Astrocyte (in vitro differentiated cells and primary cell): ENCODE data around the gene HNRNPA2B1. TPM values are rescaled to one million over a fixed set of nuclear protein-coding genes. Genes with fewer than 3 reads are reported as not detected.

ENCODE experiments used
- DNase-seq: peaks from one replicate; pipeline ENCODE4 v3.0.0-alpha.2; 2010; ENCODE audit warnings: low read depth
- FAIRE-seq: peaks from 2 replicates; lab custom pipeline; 2011; peaks lifted over from hg19 to GRCh38; lab: Jason Lieb, UNC
- H2AFZ ChIP-seq: 2 replicates; pipeline ENCODE4 v1.6.0; 2012; ENCODE audit warnings: low read depth, low read length, inconsistent platforms
- H3K27ac ChIP-seq: 2 replicates; pipeline ENCODE4 v1.5.1; 2011; ENCODE audit warnings: low read depth, low read length, inconsistent platforms
- H3K27me3 ChIP-seq: 2 replicates; pipeline ENCODE4 v1.6.0; 2011; ENCODE audit warnings: low read length, inconsistent platforms; ENCODE audit not compliant: insufficient read depth
- H3K36me3 ChIP-seq: 2 replicates; pipeline ENCODE4 v1.5.1; 2011; ENCODE audit warnings: low read length, inconsistent platforms; ENCODE audit not compliant: insufficient read depth
- H3K4me1 ChIP-seq: 2 replicates; pipeline ENCODE4 v1.5.1; 2011; ENCODE audit warnings: low read length, inconsistent platforms; ENCODE audit not compliant: insufficient read depth
- H3K4me2 ChIP-seq: 2 replicates; pipeline ENCODE4 v1.6.0; 2012; ENCODE audit warnings: low read length, inconsistent platforms
- H3K4me3 ChIP-seq: 2 replicates; pipeline ENCODE4 v1.5.1; 2011; ENCODE audit warnings: low read depth, mild to moderate bottlenecking, low read length, inconsistent platforms; ENCODE audit not compliant: insufficient read depth
- H3K79me2 ChIP-seq: 2 replicates; pipeline ENCODE4 v1.6.0; 2012; ENCODE audit warnings: mild to moderate bottlenecking, low read length, inconsistent platforms; ENCODE audit not compliant: insufficient read depth
- H3K9ac ChIP-seq: 2 replicates; pipeline ENCODE4 v1.6.0; 2012; ENCODE audit warnings: mild to moderate bottlenecking, low read length, inconsistent platforms
- H3K9me3 ChIP-seq: 2 replicates; pipeline ENCODE4 v1.5.1; 2012; ENCODE audit warnings: low read depth, mild to moderate bottlenecking, low read length, inconsistent platforms; ENCODE audit not compliant: insufficient read depth
- H4K20me1 ChIP-seq: 2 replicates; pipeline ENCODE4 v1.6.0; 2012; ENCODE audit warnings: low read length, inconsistent platforms; ENCODE audit not compliant: insufficient read depth
- H3K27ac Mint-ChIP-seq: one replicate; pipeline ENCODE4 v1.8.0; 2021; ENCODE audit warnings: mild to moderate bottlenecking, mixed read lengths; ENCODE audit not compliant: unreplicated experiment
- H3K27me3 Mint-ChIP-seq: one replicate; pipeline ENCODE4 v1.8.0; 2021; ENCODE audit warnings: low read depth, mixed read lengths; ENCODE audit not compliant: unreplicated experiment
- H3K36me3 Mint-ChIP-seq: one replicate; pipeline ENCODE4 v1.8.0; 2021; ENCODE audit warnings: low read depth, mixed read lengths; ENCODE audit not compliant: unreplicated experiment
- H3K4me1 Mint-ChIP-seq: one replicate; pipeline ENCODE4 v1.8.0; 2021; ENCODE audit warnings: low read depth, mixed read lengths; ENCODE audit not compliant: unreplicated experiment
- H3K4me3 Mint-ChIP-seq: one replicate; pipeline ENCODE4 v1.8.0; 2021; ENCODE audit warnings: mild to moderate bottlenecking, moderate library complexity, mixed read lengths; ENCODE audit not compliant: unreplicated experiment
- H3K9me3 Mint-ChIP-seq: one replicate; pipeline ENCODE4 v1.8.0; 2021; ENCODE audit warnings: mild to moderate bottlenecking, mixed read lengths; ENCODE audit not compliant: unreplicated experiment
- CTCF ChIP-seq: IDR thresholded peaks from 2 replicates; pipeline ENCODE4 v1.5.1; 2011; ENCODE audit warnings: low read depth, mild to moderate bottlenecking, inconsistent platforms, low read length, moderate library complexity; ENCODE audit not compliant: insufficient read depth
- EZH2 ChIP-seq: IDR thresholded peaks from 2 replicates; pipeline ENCODE4 v1.6.1; 2012; ENCODE audit warnings: mild to moderate bottlenecking, low read length, inconsistent platforms; ENCODE audit not compliant: insufficient read depth
- total RNA-seq: library from RNA; stranded (reverse); gene quantifications from 2 replicates; pipeline ENCODE4 v1.2.1, GENCODE V29; 2021

Gene HNRNPA2B1
- total RNA-seq, 1 donor from 2014 or later, result 415 TPM

GRCh38 chr7:26202019-26202990 is 1.8 kb upstream of the HNRNPA2B1 start:
- H3K4me3 Mint-ChIP-seq, result peak overlapping the region; percentile 94
- H3K36me3 ChIP-seq, result peaks cover 8% of the 10 kb centered on the region
- H3K79me2 ChIP-seq, result peaks cover 90% of the 10 kb centered on the region
- DNase-seq (peak; percentile 31), FAIRE-seq (no peak)
- no peak overlapping the region for H2AFZ ChIP-seq
- peak overlapping the region; percentile 85 for H3K4me2 ChIP-seq
- H3K27me3 ChIP-seq, result no peaks in the 10 kb centered on the region
- H3K4me3 ChIP-seq, result peak overlapping the region; percentile 87
- H3K27ac ChIP-seq, result peak overlapping the region; percentile 94
- H4K20me1 ChIP-seq, result peaks cover 80% of the 10 kb centered on the region
- no peaks in the 10 kb centered on the region for H3K9me3 ChIP-seq
- H3K4me1 ChIP-seq, result peaks cover 17% of the 10 kb centered on the region
- H3K4me1 Mint-ChIP-seq, result peaks cover 18% of the 10 kb centered on the region
- peak overlapping the region; percentile 94 for H3K27ac Mint-ChIP-seq
- peaks cover 2% of the 10 kb centered on the region for H3K9me3 Mint-ChIP-seq
- H3K9ac ChIP-seq, result peak overlapping the region; percentile 91
- peaks cover 22% of the 10 kb centered on the region for H3K36me3 Mint-ChIP-seq
- TF ChIP-seq CTCF (no peak), EZH2 (no peak)
- no peaks in the 10 kb centered on the region for H3K27me3 Mint-ChIP-seq

- Histone ChIP-seq H3K9me3 (no peaks in the 10 kb centered on the region), H2AFZ (peak within 1 kb of the TSS; percentile 63), H3K9ac (peak within 1 kb of the TSS; percentile 100), H3K4me1 (peaks cover 26% of the 10 kb centered on the region), H3K27me3 (no peaks in the 10 kb centered on the region), H3K36me3 (peaks cover 11% of the 10 kb centered on the region), H4K20me1 (peaks cover 81% of the 10 kb centered on the region), H3K4me2 (peak within 1 kb of the TSS; percentile 85), H3K27ac (peak within 1 kb of the TSS; percentile 98), H3K79me2 (peaks cover 90% of the 10 kb centered on the region), H3K4me3 (peak within 1 kb of the TSS; percentile 100)
- Mint-ChIP-seq H3K36me3 (peaks cover 28% of the 10 kb centered on the region), H3K27me3 (no peaks in the 10 kb centered on the region), H3K4me1 (peaks cover 17% of the 10 kb centered on the region), H3K27ac (peak within 1 kb of the TSS; percentile 100), H3K9me3 (peaks cover 2% of the 10 kb centered on the region), H3K4me3 (peak within 1 kb of the TSS; percentile 100)
- FAIRE-seq (no peak), DNase-seq (peak; percentile 41)
- TF ChIP-seq CTCF, result no peak
- no peak for TF ChIP-seq EZH2
Measured at GRCh38 chr7:26201247-26202018, 887 bp upstream of the HNRNPA2B1 start, which contains the start of gene CBX3. TSS of gene CBX3 (plus strand) at chr7:26201745. CDS start at chr7:26202999, 1,254 bp downstream.
